ACC112 (cell line): ENCODE measurements around the gene BUB1B.

Source experiments
- H2AFZ ChIP-seq: fragments of 200-600 bp; sonication (generic); one replicate; pipeline ENCODE4 v1.6.0; 2017; ENCODE audit warnings: antibody characterized with exemption, low read length; ENCODE audit not compliant: unreplicated experiment
- H3K27ac ChIP-seq: fragments of 200-600 bp; sonication (generic); 2 replicates; pipeline ENCODE4 v1.5.1; 2014; ENCODE audit warnings: low read depth, mild to moderate bottlenecking, antibody characterized with exemption, low read length, moderate library complexity
- H3K27me3 ChIP-seq: fragments of 200-600 bp; sonication (generic); 2 replicates; pipeline ENCODE4 v1.6.1; 2014; ENCODE audit warnings: mild to moderate bottlenecking, antibody characterized with exemption, low read length, moderate library complexity, mixed read lengths; ENCODE audit not compliant: insufficient read depth
- H3K36me3 ChIP-seq: fragments of 200-600 bp; sonication (generic); 2 replicates; pipeline ENCODE4 v1.6.1; 2016; ENCODE audit warnings: mild to moderate bottlenecking, antibody characterized with exemption, low read length, moderate library complexity, mixed read lengths; ENCODE audit not compliant: insufficient read depth
- H3K4me1 ChIP-seq: fragments of 200-600 bp; sonication (generic); one replicate; pipeline ENCODE4 v1.6.1; 2016; ENCODE audit warnings: low read length, mixed read lengths; ENCODE audit not compliant: insufficient read depth, unreplicated experiment, control insufficient read depth
- H3K4me3 ChIP-seq: fragments of 200-600 bp; sonication (generic); 2 replicates; pipeline ENCODE4 v1.5.1; 2014; ENCODE audit warnings: mild to moderate bottlenecking, low read depth, low read length
- H3K79me2 ChIP-seq: fragments of 200-600 bp; sonication (generic); one replicate; pipeline ENCODE4 v1.6.0; 2016; ENCODE audit warnings: low read length; ENCODE audit not compliant: control insufficient read depth, unreplicated experiment, insufficient read depth

The BUB1B gene

GRCh38 chr15:40232625-40233070, 71.8 kb downstream of the BUB1B start:
- no peaks in the 10 kb centered on the region for H3K36me3 ChIP-seq
- H3K4me3 ChIP-seq: no peak overlapping the region
- no peaks in the 10 kb centered on the region for H3K79me2 ChIP-seq
- no peak overlapping the region for H2AFZ ChIP-seq
- H3K27me3 ChIP-seq: no peaks in the 10 kb centered on the region
- no peaks in the 10 kb centered on the region for H3K4me1 ChIP-seq
- no peak overlapping the region for H3K27ac ChIP-seq

DNA sequence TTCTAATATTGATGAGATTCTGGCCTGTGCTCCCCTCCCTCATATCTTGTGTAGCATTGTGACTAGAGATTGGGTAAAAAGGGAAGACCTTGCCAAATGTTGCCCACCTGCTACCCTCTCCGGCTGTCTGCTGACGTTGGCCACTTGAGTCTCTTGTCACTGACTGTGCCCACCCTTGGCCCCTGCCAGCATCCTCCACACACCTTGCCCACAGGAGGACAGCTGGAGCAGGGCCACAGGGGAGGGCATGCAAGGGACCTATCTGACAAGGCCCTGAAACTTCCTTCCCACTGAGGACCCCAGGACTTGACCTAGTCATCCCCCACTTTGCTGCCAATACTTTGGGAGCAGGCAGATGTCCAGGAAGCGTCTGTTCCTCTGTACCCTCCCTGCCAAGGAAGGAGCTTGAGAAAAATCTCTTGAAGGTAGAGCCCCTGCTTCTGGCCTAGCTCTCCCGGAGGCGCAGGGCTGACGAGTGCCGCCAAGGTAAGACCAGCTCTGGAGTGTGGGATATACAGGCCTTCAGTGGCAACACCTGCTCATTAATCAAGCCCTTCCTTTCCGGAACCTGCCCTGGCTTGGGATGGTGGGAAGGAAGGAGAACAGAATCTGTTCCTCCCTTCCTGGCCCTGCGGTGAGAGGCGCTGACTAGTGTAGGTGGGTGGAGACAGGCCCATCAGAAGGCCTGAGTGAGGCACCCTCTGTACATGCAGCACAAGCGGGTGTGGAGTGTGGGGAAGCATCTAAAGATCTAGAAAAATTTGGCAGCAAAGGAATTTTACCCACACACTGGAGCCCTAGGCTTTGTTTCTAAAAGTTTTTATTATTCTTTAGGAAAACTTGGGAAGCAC, 73.1 kb downstream of the BUB1B start:
- H2AFZ ChIP-seq: no peak overlapping the region

GRCh38 chr15:40234783-40235182, 73.9 kb downstream of the BUB1B start:
- H3K4me3 ChIP-seq: no peak overlapping the region
- H2AFZ ChIP-seq: no peak overlapping the region
- H3K27ac ChIP-seq: no peak overlapping the region
- H3K27me3 ChIP-seq: 0 out of 2 replicates have a peak, but pooled peaks cover 5% of the 10 kb centered on the region
- H3K36me3 ChIP-seq: no peaks in the 10 kb centered on the region
- H3K4me1 ChIP-seq: peaks cover 8% of the 10 kb centered on the region
- H3K79me2 ChIP-seq: no peaks in the 10 kb centered on the region

More for the DNA sequence above, 73.1 kb downstream of the BUB1B start:
- H3K36me3 ChIP-seq: no peaks in the 10 kb centered on the region
- H3K4me1 ChIP-seq: peaks cover 1% of the 10 kb centered on the region
- 0 out of 2 replicates have a peak, but pooled peaks cover 5% of the 10 kb centered on the region for H3K27me3 ChIP-seq
- H3K27ac ChIP-seq: no peak overlapping the region
- H3K79me2 ChIP-seq: no peaks in the 10 kb centered on the region
- no peak overlapping the region for H3K4me3 ChIP-seq

GRCh38 chr15:40235201-40235885, 74.5 kb downstream of the BUB1B start:
- Histone ChIP-seq H3K4me1 (peaks cover 8% of the 10 kb centered on the region), H3K79me2 (no peaks in the 10 kb centered on the region), H3K4me3 (no peak overlapping the region), H3K36me3 (no peaks in the 10 kb centered on the region), H2AFZ (no peak overlapping the region), H3K27me3 (0 out of 2 replicates have a peak, but pooled peaks cover 5% of the 10 kb centered on the region), H3K27ac (no peak overlapping the region)

- no peaks in the 10 kb centered on the region for H3K36me3 ChIP-seq
- H3K79me2 ChIP-seq: no peaks in the 10 kb centered on the region
- 0 out of 2 replicates have a peak, but pooled peaks cover 5% of the 10 kb centered on the region for H3K27me3 ChIP-seq
- H3K4me1 ChIP-seq: peaks cover 8% of the 10 kb centered on the region
- H2AFZ ChIP-seq: no peak within 1 kb of the TSS
- no peak within 1 kb of the TSS for H3K27ac ChIP-seq
- peak within 1 kb of the TSS; percentile 68 for H3K4me3 ChIP-seq
Measured at GRCh38 chr15:40238532-40239403, 77.9 kb downstream of the BUB1B start, which contains the start of gene PAK6. PAK6 (plus strand) TSS chr15:40239063; CDS start chr15:40264786, 25,723 bp downstream.

GRCh38 chr15:40239404-40239692, 78.5 kb downstream of the BUB1B start:
- Histone ChIP-seq H3K36me3 (no peaks in the 10 kb centered on the region), H3K4me3 (peak overlapping the region; percentile 68), H2AFZ (no peak overlapping the region), H3K27ac (no peak overlapping the region), H3K27me3 (0 out of 2 replicates have a peak, but pooled peaks cover 5% of the 10 kb centered on the region), H3K79me2 (no peaks in the 10 kb centered on the region), H3K4me1 (peaks cover 8% of the 10 kb centered on the region)

DNA sequence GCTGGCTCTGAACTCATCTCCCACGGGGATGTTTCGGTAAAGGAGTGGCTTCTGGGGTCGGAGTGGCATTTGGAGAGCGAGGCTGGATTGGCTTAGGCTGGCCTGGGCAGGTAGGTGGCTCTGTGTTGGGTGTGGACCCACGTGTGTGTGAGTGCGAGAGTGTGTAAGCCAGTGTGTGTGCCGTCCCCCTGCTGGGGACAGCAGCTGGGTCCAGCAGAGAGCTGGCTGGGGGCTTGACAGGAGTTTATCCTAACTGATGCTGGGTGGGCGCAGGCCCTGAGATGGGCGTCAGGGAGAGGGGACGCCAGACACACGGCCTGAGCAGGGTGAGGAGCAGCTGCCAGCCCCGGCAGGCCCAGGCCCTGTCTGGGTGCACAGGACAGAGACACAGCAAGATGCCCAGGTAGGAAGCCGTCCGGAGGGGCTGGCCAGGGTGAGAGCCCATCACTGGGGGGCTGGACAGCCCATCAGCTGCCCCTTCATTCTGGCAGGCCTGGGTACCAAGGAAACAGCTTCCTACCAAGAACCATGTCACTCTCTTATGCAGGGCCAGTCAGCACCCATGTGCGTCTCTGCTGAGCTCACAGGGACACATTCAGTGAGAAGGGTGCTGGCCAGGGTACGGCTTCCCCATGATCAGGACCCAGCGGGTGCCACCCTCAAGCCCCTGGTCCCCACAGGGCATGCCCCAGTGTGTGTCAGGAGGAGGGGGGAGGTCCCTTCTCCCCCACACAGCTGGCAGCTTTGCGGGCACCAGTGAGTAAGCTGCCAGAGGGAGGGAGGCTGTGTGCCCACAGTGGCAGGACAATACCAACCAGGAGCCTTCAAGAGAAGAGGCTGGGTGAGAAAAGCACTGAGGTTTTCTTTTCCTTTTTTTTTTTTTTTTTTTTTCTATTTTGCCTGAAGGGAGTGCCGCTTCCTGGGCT, 79.1 kb downstream of the BUB1B start:
- H3K27me3 ChIP-seq: 0 out of 2 replicates have a peak, but pooled peaks cover 5% of the 10 kb centered on the region
- H2AFZ ChIP-seq: no peak overlapping the region
- no peaks in the 10 kb centered on the region for H3K79me2 ChIP-seq
- no peaks in the 10 kb centered on the region for H3K36me3 ChIP-seq
- H3K4me3 ChIP-seq: peak overlapping the region; percentile 68
- no peak overlapping the region for H3K27ac ChIP-seq
- H3K4me1 ChIP-seq: peaks cover 8% of the 10 kb centered on the region

DNA sequence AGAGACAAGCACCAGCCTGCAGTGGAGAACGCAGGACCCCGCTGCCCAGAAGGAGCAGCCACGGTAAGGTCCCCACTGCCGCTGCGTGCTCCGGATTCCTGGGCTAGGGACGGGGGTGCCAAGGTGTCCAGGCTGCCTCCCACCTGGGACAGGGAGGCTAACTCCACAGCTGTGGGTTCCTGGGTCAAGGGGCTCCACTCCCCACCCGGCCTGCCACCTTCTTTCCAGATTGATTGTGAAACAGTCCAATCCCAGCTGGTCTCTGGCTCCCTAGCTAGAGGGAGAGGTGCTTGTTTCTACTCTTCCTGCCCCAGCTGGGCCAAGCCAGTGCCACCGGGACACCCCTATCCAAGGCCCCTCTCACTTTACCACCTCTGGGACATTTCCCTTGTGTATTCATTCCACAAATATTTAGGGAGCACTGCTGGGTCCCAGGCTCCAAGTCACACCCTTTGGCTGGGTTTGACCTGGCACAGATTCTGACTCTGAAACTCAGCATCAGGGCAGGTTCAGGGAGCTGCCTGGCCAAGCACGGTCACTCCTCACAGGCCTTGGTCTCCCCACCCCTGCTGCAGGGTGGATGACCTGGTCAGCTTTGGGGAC, 79.9 kb downstream of the BUB1B start:
- Histone ChIP-seq H3K4me3 (no peak overlapping the region), H3K36me3 (no peaks in the 10 kb centered on the region), H3K27me3 (0 out of 2 replicates have a peak, but pooled peaks cover 5% of the 10 kb centered on the region), H3K27ac (no peak overlapping the region), H3K79me2 (no peaks in the 10 kb centered on the region), H3K4me1 (peaks cover 8% of the 10 kb centered on the region), H2AFZ (no peak overlapping the region)
